HFFc6 (cell line): ENCODE data around the gene SDK2. TPM values are rescaled to one million over a fixed set of nuclear protein-coding genes. Genes with fewer than 3 reads are reported as not detected.

Experiments
- DNase-seq: peaks from one replicate; pipeline ENCODE4 v3.0.0-alpha.2; 2018
- H3K27ac Mint-ChIP-seq: 2 replicates; pipeline ENCODE4 v1.8.0; 2020; ENCODE audit warnings: mild to moderate bottlenecking, mixed read lengths
- H3K27me3 Mint-ChIP-seq: 2 replicates; pipeline ENCODE4 v1.8.0; 2021; ENCODE audit warnings: mild to moderate bottlenecking, moderate library complexity, mixed read lengths; ENCODE audit not compliant: insufficient read depth
- H3K36me3 Mint-ChIP-seq: 2 replicates; pipeline ENCODE4 v1.8.0; 2021; ENCODE audit warnings: low read depth, mixed read lengths
- H3K4me1 Mint-ChIP-seq: 2 replicates; pipeline ENCODE4 v1.8.0; 2020; ENCODE audit warnings: low read depth, mixed read lengths
- H3K4me3 Mint-ChIP-seq: 2 replicates; pipeline ENCODE4 v1.8.0; 2020; ENCODE audit warnings: mild to moderate bottlenecking, moderate library complexity, mixed read lengths
- H3K9me3 Mint-ChIP-seq: 2 replicates; pipeline ENCODE4 v1.8.0; 2020; ENCODE audit warnings: mild to moderate bottlenecking, mixed read lengths
- total RNA-seq, 6 experiments: library from RNA; stranded (reverse); fragmentation: NEBNext Ultra II Directional; extraction: Animal tissue kit (Norgen Biotek cat#: 25700); gene quantifications; 2 replicates in 1 of 6; 3 replicates in 5 of 6; pipeline ENCODE4 v1.2.3, GENCODE V29; 2021
- TF ChIP-seq, protein P1 (sequence below): fragments of 200-600 bp; sonication (generic); IDR thresholded peaks from 2 replicates; pipeline ENCODE4 v1.5.0; 2021; ENCODE audit warnings: antibody characterized with exemption, mild to moderate bottlenecking

SDK2 gene
- total RNA-seq, 6 experiments from 2014 or later, result 0.03 TPM; not detected in 4

- TF ChIP-seq, protein P1, sequence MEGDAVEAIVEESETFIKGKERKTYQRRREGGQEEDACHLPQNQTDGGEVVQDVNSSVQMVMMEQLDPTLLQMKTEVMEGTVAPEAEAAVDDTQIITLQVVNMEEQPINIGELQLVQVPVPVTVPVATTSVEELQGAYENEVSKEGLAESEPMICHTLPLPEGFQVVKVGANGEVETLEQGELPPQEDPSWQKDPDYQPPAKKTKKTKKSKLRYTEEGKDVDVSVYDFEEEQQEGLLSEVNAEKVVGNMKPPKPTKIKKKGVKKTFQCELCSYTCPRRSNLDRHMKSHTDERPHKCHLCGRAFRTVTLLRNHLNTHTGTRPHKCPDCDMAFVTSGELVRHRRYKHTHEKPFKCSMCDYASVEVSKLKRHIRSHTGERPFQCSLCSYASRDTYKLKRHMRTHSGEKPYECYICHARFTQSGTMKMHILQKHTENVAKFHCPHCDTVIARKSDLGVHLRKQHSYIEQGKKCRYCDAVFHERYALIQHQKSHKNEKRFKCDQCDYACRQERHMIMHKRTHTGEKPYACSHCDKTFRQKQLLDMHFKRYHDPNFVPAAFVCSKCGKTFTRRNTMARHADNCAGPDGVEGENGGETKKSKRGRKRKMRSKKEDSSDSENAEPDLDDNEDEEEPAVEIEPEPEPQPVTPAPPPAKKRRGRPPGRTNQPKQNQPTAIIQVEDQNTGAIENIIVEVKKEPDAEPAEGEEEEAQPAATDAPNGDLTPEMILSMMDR, result no peak
- H3K9me3 Mint-ChIP-seq, result peaks cover 67% of the 10 kb centered on the region
- no peaks in the 10 kb centered on the region for H3K36me3 Mint-ChIP-seq
- H3K4me3 Mint-ChIP-seq, result no peak overlapping the region
- no peaks in the 10 kb centered on the region for H3K4me1 Mint-ChIP-seq
- H3K27ac Mint-ChIP-seq, result no peak overlapping the region
- DNase-seq, result no peak
- H3K27me3 Mint-ChIP-seq, result peaks cover 3% of the 10 kb centered on the region
Observed at GRCh38 chr17:73519011-73519410, 125.2 kb downstream of the SDK2 start.

DNA sequence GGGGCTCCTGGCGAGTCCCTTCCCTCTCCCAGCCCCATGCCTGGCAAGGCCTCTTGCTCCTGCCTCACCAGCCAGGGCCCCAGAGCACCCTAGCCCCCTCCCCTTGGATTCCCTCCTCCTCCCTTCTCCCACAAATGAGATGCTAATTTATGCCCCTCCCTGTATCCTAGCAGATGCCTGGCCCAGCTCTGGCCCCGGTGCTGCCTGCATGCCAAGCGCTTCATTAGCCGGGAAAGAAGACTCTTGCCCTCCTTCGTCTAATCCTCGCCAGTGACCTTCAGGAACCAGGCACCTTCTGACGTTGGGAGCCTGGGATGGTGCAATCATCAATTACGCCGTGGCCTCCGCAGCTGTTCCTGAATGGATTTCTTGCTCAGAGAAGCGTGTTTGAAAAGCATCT, 127.8 kb downstream of the SDK2 start:
- Mint-ChIP-seq H3K4me3 (no peak overlapping the region), H3K9me3 (peaks cover 52% of the 10 kb centered on the region), H3K4me1 (no peaks in the 10 kb centered on the region), H3K27ac (no peak overlapping the region), H3K36me3 (no peaks in the 10 kb centered on the region), H3K27me3 (peaks cover 2% of the 10 kb centered on the region)
- DNase-seq, result no peak
- TF ChIP-seq, protein P1, result no peak

- Mint-ChIP-seq H3K27me3 (peaks cover 2% of the 10 kb centered on the region), H3K27ac (no peak overlapping the region), H3K4me3 (no peak overlapping the region), H3K36me3 (no peaks in the 10 kb centered on the region), H3K4me1 (no peaks in the 10 kb centered on the region), H3K9me3 (peaks cover 43% of the 10 kb centered on the region)
- DNase-seq, result no peak
- TF ChIP-seq, protein P1, result no peak
Observed at GRCh38 chr17:73514146-73514863, 129.9 kb downstream of the SDK2 start.

DNA sequence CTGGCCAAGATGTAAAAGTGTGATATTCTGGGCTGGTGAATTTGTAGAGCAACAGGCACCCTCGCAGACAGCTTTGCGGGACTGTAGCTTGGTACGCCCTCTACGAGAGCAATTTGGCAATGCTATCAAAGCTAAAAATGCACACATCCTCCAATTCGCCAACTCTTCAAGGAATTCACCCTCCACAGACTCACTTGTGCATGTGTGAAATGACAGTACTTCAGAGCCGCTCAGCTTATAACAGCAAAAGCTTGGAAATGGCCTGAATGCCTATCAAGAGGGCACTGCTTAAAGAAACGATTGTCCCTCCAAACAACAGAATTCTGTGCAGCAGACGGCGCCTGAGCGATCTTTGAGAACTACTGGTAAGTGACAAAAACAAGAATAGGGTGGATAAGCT, 130.8 kb downstream of the SDK2 start:
- peaks cover 2% of the 10 kb centered on the region for H3K27me3 Mint-ChIP-seq
- TF ChIP-seq, protein P1, result no peak

DNA sequence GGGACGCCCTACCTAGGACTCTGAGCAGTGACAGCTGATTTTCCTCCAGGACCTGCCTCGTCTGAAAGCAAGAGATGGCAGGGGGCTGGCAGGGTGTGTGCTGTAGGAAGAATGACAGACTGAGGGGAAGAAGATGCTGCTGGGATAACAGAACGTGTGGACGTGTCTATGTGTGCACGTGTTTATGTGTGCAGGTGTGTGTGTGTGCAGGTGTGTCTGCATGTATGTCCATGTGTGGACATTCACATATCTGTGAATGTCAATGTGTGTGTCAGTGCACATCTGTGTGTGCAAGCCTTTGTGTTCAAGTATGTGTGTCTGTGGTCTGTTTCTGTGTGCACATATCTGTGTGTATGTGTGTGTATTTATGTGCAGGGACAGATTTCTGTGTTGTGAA, 132.5 kb downstream of the SDK2 start:
- no peak for DNase-seq
- Mint-ChIP-seq H3K27ac (no peak overlapping the region), H3K36me3 (no peaks in the 10 kb centered on the region), H3K4me1 (no peaks in the 10 kb centered on the region), H3K4me3 (no peak overlapping the region), H3K27me3 (no peaks in the 10 kb centered on the region; the same call in 1 of the 2 replicates), H3K9me3 (peaks cover 48% of the 10 kb centered on the region)
- TF ChIP-seq, protein P1, result no peak

More for the DNA sequence above, 130.8 kb downstream of the SDK2 start:
- Mint-ChIP-seq H3K36me3 (no peaks in the 10 kb centered on the region), H3K9me3 (peaks cover 50% of the 10 kb centered on the region), H3K27ac (no peak overlapping the region), H3K4me3 (no peak overlapping the region), H3K4me1 (no peaks in the 10 kb centered on the region)
- no peak for DNase-seq
